ENCODE results near the gene RSPH1.

Gene RSPH1

DNA sequence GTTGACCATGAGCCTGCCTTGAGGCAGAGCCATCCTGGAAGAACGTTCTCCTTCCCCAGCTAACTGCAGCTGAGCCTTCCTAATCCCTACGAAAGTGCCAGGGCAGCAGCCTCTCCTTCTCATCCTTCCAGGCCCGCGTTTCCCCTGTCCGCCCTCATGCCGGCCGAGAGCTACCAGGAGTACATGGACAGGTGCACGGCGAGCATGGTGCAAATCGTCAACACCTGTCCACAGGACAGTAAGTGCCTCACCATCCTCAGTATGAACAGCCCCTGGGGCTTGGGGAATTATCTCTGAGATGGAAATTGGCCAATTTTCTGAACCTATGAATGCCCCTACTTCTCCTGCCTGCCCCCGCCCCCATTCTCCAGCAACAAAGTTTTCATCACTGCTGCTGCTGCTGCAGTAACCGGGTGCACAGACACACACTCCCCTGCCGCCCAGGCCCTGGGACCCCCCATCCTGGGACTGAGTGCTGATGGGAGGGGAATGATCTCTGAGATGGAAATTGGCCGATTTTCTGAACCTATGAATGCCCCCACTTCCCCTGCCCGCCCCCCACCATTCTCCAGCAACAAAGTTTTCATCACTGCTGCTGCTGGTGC, 52.7 kb downstream of the RSPH1 start:
- no peak for DNase-seq

DNA sequence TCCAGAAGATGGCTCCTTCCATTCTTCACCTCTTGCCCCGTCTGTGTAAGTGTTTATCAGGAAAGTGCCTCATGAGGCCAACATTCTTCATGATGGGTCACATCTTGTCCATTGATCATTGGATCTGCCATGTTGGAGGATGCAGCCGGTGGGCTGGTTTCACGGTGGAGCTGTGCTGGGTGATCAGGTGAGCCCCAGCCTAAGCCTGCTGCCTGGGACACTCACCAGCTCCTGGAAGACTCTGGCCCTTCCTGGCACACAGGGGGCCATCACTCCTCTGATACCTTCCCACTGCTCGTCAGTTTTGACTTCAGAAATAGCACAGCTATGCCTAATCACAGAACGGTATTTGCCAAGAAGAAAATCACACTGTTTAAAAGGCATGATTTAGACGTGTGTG, 54.1 kb downstream of the RSPH1 start:
- no peak for DNase-seq

DNA sequence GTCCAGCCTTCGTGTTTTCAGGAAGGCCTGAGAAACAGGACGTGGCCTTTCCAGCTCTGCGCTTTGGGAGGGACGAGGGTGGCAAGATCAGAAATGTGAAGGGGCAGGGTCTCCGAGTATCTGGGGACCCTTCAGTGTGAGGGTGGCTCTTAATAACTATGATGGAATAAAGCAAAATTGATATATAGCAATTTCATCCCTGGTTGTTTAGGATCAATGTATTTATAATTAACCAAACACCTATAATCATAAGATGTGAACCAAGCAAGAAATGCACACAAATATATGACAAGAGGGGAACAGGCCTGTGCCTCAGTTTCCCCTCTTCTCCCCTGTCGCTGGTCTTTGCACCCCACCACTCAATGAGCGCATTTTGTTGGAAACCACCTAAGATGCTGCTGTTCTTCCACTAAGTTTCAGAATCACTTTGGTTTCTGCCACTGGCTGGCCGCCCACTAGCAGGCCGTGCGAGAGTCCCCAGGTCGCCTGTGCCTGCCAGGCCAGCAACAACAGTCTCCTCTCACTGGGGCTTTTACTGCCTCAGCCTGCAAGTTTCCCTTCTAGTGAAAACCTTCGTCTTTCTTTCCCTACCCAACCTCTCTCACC, 55.7 kb downstream of the RSPH1 start:
- DNase-seq = no peak

DNA sequence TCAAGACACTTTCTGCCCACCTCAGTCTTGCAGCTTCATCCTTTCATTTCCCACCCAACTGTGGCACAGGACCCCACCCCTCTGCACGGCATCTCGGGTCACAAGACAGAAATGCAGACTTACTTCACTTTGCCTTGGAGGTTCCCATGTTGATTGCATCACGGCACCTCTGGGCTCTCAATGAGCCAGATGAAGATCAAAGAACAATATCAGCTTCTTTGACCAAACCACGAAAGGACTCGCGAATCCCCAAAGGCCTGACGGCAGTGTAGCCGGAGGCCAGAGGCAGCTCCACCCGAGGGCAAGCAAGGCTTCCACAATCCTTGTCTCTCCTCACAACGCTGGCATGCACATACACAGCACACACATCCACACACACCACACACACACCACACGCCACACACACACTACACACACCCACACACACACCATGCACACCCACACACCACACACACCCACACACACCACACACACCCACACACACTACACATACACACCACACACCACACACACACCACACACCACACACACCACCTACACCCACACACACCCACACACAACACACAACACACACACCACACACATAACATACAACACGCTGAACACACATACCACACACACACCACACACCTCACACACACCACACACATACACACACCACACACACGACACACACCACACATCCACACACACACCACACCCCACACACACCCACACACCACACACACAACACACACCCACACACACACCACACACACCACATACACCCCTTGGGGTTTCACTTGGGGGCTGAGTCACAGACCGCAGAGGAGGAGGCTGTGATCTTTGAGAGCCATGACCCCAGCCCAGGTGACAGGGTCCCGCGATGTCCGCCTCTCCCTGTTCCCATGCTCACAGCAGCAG, 56.5 kb downstream of the RSPH1 start:
- DNase-seq = no peak

DNA sequence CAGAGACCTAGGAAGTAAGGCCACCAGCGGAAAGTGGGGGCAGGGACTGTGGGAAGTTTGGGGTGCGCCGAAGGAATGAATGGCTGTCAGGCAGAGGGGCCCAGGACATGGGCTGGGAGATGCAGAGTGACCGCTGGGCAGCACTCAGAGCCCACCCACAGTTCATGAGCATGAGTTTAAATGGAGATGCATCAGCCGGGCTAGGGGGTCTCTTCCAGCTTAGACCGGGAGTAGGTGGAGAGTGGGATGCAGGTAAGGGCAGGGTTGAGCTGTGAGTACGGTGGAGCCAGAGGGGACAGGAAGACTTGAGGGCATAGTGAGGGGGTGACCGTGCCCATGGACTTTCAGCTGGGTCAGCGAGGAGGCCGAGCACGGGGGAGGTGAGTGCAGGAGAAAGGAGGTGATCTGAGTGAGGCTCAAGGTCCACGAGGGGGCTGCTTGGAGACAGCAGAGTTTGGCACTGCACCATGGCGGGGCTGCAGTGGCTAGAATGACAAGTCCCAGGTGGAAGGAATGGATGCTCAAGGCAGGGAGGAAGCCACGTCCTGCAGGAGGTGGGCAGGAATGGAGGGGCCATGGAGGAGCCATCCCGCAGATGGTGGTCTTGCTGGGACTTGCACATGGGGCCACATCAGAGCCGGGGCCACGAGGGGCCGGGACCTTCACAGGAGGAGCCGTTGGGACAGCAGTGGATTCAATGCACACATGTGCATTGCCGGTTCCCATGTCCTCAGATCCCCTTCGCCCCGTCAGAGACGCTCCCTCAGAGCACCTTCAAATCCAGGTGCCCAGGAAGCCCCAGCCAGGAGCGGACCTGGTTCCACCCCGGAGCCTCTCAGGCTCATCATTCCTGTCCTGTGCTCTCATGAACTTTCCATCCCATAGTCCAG, 57.5 kb downstream of the RSPH1 start:
- no peak for DNase-seq

DNA sequence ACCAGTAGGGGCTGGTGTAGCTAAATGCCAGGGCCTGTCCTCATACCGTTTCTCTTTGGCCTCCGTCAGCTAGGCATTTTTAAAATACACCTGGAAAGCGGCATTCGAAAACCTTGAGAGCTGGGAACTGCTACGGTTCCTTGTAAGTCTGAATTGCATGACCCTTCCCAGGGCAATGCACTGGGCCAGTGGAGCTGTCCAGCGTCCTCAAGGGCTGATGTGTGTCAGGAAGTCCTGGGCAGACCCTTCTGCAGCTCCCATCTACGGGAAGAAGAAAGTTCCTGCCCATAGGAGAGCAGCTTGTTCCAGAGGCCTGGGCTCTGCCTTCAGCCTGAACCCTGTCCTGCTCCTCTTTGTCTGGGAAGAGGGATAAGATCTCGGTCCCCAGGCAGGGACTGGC, 58.2 kb downstream of the RSPH1 start:
- no peak for DNase-seq

DNA sequence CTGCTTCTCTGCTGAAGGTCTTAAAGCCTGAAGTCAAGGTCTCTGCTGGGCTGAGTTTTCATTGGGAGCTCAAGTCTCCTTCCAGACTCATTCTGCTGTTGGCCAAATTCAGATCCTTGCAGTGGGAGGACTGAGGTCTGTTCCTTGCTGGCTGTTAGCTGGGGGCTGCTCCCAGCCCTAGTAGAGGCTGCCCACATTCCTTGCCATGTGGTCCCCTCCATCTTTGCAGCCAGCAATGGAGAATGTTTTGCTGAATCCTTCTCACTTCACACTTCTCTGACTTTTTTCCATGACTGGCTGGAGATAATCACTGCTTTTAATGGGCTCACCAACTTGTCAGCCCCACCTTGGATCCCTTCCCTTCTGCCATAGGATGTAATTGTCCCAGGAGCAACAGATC, 59.1 kb downstream of the RSPH1 start:
- DNase-seq = no peak

DNA sequence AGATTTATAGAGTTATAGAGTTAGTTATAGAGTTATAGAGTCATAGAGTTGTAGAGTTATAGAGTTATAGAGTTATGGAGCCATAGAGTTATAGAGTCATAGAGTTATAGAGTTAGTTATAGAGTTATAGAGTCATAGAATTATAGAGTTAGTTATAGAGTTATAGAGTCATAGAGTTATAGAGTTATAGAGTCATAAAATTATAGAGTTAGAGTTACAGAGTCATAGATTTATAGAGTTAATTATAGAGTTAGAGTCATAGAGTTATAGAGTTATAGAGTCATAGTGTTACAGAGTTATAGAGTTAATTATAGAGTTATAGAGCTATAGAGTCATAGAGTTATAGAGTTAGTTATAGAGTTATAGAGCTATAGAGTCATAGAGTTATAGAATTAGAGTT, 60.2 kb downstream of the RSPH1 start:
- no peak for DNase-seq

DNA sequence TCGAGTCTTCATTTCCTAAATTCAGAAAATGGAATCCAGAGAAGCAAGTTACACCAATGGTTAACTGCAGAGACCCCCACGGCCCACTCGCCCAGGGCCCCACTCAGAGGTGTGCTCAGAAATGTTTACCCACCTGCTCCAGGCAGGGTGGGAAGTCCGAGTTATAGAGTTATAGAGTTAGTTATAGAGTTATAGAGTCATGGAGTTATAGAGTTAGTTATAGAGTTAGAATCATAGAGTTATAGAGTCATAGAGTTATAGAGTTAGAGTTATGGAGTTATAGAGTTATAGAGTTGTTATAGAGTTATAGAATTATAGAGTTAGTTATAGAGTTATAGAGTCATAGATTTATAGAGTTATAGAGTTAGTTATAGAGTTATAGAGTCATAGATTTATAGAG, 60.6 kb downstream of the RSPH1 start:
- no peak for DNase-seq

DNA sequence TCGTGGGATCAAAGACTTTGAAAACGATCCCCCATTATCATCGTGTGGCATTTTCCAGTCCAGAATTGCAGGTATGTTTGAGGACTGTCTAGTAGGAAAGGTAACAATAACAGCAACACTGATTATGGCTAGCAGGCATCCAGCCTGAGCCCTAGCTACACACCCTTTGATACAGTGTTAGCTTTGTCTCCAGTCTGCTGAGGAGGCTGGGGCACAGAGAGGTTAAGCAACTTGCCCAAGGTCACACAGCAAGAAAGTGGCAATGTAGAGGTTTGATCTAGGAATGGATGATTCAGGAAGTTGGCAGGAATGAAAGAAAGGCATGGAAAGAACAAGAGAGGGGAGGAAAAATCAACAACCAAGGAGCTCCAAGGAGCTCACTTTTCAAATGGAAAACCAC, 61.1 kb downstream of the RSPH1 start:
- DNase-seq = no peak

DNA sequence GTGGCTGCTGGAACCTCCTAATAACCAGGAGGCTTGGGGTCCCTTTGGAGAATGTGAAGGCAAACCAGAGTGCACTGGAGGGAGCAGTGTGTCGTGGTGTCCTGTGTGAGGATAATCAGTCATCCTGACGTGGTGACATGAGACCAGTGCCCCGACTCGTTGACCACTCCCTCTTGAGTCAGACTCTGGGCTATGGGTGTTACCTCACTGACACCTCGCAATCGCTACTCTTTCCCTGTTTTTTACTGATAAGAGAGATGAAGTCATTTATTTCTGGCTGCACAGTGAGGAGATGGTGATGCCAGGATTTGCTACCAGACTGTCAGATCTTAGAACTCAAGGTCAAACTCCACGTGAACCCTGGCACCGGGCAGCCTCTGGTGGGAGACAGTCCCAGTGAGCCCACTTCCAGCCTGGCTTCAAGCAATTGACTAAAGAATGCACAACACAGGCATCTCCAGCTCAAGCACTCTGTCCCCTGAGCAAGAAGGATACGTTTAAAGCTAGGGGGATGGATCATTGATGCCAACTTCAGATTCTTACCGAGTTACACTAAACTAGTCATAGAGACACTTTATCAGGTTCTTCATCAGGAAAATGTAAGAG, 62.0 kb downstream of the RSPH1 start:
- no peak for DNase-seq

DNA sequence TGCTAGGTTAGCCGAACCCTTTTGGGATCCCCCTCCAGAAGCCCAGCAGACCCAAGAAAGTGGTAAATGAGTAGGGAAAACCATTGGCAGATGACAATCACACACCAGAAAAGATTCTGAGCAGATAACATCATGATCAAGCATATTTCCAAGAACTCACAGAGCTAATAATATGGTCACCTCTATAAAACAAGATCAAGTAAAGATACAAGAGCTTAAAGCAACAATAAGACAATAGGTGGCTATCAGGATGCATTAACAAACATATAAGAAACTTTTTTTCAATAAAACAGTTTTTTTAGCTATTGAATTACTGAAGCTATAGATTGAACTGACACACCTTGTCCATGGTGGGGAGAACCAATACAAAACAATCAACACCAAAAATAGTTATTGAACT, 63.3 kb downstream of the RSPH1 start:
- DNase-seq = no peak

DNA sequence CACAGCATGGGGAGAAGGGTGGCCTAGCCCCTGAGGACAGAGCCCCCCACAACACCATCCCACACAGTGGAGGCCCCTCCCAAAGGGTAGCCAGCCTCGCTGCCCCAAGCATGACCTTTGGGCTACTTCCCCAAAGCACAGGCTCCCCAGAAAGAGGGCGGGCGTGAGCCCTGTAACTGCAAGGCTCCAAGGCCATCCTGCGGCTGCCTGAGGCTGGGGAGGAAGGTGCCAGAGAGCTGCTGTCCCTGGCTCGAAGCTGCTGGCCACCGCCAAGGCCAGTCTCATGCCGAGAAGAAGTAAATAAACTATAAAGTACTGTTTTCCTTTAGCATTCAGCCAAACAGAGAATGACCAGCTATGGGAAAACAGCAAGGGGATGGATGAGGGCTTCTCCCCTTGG, 64.8 kb downstream of the RSPH1 start:
- no peak for DNase-seq

DNA sequence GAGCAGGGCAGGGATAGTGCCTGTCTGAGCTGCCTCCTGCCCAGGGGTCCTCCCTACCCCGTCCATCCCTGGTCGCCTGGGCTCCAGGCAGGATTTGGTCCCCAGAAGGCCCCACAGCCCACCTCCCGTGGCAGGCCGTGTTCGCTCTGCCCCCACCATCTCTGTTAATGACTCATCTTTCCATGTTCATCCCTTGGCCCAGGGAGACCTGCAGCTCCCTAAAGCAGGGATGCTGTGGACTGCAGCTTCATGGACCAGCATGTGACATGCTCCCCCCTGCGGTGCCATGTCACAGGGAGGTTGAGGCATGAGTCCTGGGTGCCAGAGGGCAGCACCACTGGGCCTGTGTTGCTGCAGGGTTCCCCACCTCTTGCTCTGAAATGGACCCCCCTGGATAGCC, 65.5 kb downstream of the RSPH1 start:
- DNase-seq = no peak

DNA sequence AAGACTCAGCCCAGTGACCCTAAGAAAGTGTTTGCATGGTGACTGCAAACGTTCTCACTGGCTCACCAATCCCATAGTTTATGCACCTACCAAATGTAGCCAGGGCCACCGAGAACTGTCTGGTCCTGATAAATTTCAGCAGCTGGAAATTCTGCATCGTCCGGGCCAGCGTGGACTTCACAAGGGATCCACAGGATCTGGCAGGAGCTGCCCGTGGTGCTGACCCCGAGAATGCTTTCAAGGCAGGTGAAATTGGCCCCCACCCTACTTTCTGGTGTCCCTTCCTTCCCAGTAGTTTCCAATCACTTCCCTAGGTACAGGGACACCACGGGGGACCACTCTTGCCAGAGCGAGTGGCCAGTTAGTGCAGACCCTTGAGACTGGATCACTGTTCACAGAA, 66.2 kb downstream of the RSPH1 start:
- no peak for DNase-seq

DNA sequence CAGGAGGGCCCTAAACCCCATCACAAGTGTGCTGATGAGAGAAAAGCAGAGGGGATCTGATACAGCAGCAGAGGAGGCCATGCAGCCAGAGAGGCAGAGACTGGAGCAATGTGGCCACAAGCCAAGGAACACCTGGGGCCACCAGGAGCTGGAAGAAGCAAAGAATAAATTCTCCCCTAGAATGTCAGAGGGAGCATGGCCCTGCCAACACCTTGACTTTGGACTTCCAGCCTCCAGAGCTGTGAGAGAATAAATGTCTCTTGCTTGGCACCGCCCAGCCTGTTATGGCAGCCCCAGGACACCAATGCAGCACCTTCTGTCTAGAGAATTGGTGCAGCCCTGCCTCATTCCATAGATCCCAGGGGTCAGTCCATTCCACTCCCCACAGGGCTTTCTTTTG, 67.0 kb downstream of the RSPH1 start:
- DNase-seq = no peak

DNA sequence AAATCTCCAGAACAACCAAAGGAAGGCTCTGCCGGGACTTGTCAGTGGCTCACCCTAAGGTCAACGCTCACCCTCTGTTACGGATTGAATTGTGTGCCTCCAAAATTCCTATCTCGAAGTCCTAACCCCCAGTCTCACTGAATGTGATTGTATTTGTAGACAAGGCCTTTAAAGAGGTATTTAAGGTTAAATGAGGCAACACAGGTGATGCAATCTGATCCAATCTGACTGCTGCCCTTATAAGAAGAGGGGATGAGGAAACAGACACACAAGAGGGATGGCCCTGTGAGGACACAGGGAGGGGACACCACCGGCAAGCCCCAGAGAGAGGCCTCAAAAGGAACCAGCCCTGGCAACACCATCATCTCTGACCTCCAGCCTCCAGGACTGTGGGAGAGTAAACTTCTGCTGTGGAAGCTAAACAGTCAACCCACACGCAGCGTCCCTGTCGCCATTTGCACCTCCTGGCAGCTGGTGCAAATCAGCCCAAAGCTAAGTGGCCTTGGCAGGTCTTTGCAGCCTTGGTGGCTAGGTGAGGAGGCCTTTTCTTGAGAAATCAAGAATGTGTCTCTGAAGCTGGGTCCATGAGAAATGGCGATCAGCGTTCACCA, 68.1 kb downstream of the RSPH1 start:
- no peak for DNase-seq

DNA sequence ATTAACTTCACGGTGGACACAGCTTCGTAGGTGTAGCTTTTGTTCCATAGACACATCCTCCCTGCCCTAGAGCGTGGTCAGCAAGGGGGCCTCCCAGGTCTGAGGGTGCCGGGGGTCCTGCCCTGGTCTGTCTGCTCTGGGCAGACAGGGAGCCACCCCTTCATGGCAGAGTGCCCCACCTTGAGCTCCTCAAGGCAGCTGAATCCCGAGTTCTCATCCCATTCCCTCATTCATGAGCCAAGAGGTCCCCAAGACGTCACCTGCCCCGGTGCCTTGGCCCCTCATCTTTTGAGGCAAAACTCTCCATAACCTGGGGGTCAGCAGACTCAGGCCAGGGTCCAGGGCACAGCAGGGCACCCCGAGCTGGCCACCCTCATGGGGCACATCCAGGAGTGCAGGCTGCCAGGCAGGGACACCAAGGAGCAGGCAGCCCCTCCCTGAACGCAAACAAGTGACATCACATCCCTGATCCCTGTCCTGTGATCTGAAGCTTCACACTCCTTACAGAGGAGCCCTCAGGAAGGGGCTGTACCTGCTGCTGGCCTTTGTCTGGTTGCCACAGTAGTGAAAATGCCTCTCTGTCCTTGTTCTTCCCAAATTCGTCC, 69.0 kb downstream of the RSPH1 start:
- DNase-seq = no peak

DNA sequence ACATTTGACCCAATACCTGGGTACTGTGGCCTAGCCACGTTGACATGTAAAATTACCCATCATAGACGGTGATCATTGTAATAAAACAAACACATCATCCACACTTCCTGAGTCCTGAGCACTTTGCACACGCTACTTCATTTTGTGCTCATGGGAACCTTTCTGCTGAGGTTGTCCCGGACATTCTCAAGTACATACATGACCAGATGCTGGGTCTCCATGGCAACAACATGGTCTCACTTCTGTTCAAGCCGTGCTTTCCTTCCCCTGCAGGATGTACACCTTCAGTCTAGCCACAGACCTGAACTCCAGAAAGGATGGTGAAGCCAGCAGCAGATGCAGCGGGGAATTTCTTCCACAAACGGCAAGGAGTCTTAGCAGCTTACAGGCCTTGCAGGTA, 69.6 kb downstream of the RSPH1 start:
- DNase-seq = no peak

DNA sequence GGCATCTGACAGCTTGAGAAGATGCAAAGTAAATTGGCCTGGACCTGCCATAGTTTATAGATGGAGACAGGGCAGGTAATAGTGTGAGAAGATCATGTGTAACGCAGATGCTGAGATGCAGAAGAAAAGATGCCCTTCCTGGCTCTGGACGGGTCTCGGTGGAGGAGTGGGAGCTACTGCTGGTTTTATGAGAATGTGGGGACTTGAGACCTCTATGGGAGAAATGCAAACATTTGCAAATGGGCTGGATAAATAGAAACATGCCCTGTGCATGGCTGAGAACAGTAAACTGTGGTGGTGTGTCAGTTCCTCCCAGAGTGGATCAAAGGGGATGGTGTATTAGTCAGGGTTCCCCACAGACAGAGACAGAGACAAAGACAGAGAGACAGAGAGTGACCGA, 70.4 kb downstream of the RSPH1 start:
- no peak for DNase-seq

DNA sequence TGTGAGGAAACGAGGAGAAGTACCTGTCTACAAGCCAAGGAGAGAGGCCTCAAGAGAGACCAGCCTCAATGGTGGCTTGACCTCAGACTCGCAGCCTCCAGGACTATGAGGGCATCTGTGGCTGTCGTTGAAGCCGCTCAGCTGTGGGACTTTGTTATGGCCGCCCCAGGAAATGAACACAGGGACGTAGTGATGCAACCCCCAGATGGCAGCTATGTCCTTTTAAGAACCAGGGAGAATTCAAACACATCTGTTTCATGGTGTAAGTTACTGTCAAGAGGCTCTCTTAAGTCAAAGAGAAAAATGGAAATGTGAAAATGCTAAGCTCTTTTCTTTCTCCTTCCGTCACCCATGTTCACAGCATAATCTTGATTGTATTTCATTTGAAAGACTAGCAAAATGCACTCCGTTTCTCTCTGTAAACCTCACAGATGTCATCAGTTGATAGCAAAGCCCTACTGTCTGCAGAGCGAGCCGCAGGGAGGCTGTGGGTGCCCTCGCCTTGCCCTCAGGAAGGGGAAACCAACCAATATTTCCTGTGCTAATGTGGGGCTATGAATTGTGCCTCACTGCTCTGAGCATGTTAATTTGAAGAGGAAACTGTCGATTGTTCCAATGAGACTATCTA, 71.0 kb downstream of the RSPH1 start:
- DNase-seq = no peak

DNA sequence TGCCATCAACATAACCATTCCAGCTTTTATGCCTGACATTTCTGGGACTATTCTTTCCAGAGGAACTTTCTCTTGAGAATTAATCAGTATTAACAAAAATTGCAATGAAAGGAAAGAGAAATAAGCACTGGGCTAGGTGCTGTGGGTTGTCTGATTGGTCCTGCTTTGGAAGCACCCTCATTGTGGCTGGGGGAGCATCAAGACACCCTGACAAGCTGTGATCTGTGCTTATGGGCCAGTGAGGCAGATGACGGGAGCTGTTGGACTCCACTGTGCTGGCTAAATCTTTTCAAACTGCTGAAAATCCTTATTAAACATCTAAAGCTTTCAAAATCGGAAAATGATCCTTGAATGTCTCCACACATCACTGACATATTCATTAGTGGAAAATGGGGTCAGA, 72.3 kb downstream of the RSPH1 start:
- no peak for DNase-seq

All from DMS153 (cell line).